KOPT-K1 (cell line): ENCODE measurements around the gene OR6X1.

Experiments used
- H3K27ac ChIP-seq: fragments of 200-600 bp; sonication (generic); 2 replicates; pipeline ENCODE4 v1.5.1; 2016; ENCODE audit warnings: antibody characterized with exemption, mild to moderate bottlenecking, low read depth, low read length; ENCODE audit not compliant: poor library complexity, severe bottlenecking
- H3K36me3 ChIP-seq: fragments of 200-600 bp; sonication (generic); 2 replicates; pipeline ENCODE4 v1.5.1; 2017; ENCODE audit warnings: antibody characterized with exemption, mild to moderate bottlenecking, low read length, moderate library complexity; ENCODE audit not compliant: insufficient read depth
- H3K9me3 ChIP-seq: fragments of 200-600 bp; sonication (generic); 2 replicates; pipeline ENCODE4 v1.5.1; 2017; ENCODE audit warnings: antibody characterized with exemption, low read length, mild to moderate bottlenecking; ENCODE audit not compliant: insufficient read depth, poor library complexity, severe bottlenecking

The OR6X1 gene

GRCh38 chr11:123754101-123754568 lies at the start of gene OR6X1:
OR6X1 (minus strand) TSS chr11:123754518; CDS start chr11:123754518, 0 bp downstream.
- H3K27ac ChIP-seq = no peak within 1 kb of the TSS
- H3K36me3 ChIP-seq = no peaks in the 10 kb centered on the region
- H3K9me3 ChIP-seq = no peaks in the 10 kb centered on the region

- H3K9me3 ChIP-seq = no peaks in the 10 kb centered on the region
- H3K27ac ChIP-seq = no peak overlapping the region
Observed at GRCh38 chr11:123801765-123802164, 47.4 kb upstream of the OR6X1 start.

GRCh38 chr11:123800036-123800435 lies 45.7 kb upstream of the OR6X1 start:
- H3K27ac ChIP-seq = no peak overlapping the region
- no peaks in the 10 kb centered on the region for H3K36me3 ChIP-seq
- H3K9me3 ChIP-seq = no peaks in the 10 kb centered on the region

More at GRCh38 chr11:123801765-123802164, 47.4 kb upstream of the OR6X1 start:
- no peaks in the 10 kb centered on the region for H3K36me3 ChIP-seq

- H3K36me3 ChIP-seq = no peaks in the 10 kb centered on the region
- no peaks in the 10 kb centered on the region for H3K9me3 ChIP-seq
- H3K27ac ChIP-seq = no peak overlapping the region
Observed at GRCh38 chr11:123799438-123799837, 45.1 kb upstream of the OR6X1 start.

- H3K9me3 ChIP-seq = no peaks in the 10 kb centered on the region
Observed at GRCh38 chr11:123798513-123799252, 44.4 kb upstream of the OR6X1 start.

GRCh38 chr11:123798079-123798478 lies 43.8 kb upstream of the OR6X1 start:
- Histone ChIP-seq H3K36me3 (no peaks in the 10 kb centered on the region), H3K27ac (no peak overlapping the region), H3K9me3 (no peaks in the 10 kb centered on the region)

More at GRCh38 chr11:123798513-123799252, 44.4 kb upstream of the OR6X1 start:
- no peaks in the 10 kb centered on the region for H3K36me3 ChIP-seq
- H3K27ac ChIP-seq = no peak overlapping the region

GRCh38 chr11:123797541-123797940 lies 43.2 kb upstream of the OR6X1 start:
- no peaks in the 10 kb centered on the region for H3K9me3 ChIP-seq
- H3K36me3 ChIP-seq = no peaks in the 10 kb centered on the region
- H3K27ac ChIP-seq = no peak overlapping the region

GRCh38 chr11:123797114-123797513 lies 42.8 kb upstream of the OR6X1 start:
- no peak overlapping the region for H3K27ac ChIP-seq
- H3K9me3 ChIP-seq = no peaks in the 10 kb centered on the region
- no peaks in the 10 kb centered on the region for H3K36me3 ChIP-seq

- no peak overlapping the region for H3K27ac ChIP-seq
- H3K9me3 ChIP-seq = no peaks in the 10 kb centered on the region
- no peaks in the 10 kb centered on the region for H3K36me3 ChIP-seq
Observed at GRCh38 chr11:123796226-123796625, 41.9 kb upstream of the OR6X1 start.

GRCh38 chr11:123783536-123783935 lies 29.2 kb upstream of the OR6X1 start:
- Histone ChIP-seq H3K27ac (no peak overlapping the region), H3K9me3 (no peaks in the 10 kb centered on the region), H3K36me3 (no peaks in the 10 kb centered on the region)

GRCh38 chr11:123778511-123778910 lies 24.2 kb upstream of the OR6X1 start:
- H3K27ac ChIP-seq = no peak overlapping the region
- no peaks in the 10 kb centered on the region for H3K9me3 ChIP-seq
- H3K36me3 ChIP-seq = no peaks in the 10 kb centered on the region

GRCh38 chr11:123775715-123776549 lies 21.6 kb upstream of the OR6X1 start:
- H3K36me3 ChIP-seq = no peaks in the 10 kb centered on the region
- no peaks in the 10 kb centered on the region for H3K9me3 ChIP-seq
- no peak overlapping the region for H3K27ac ChIP-seq

GRCh38 chr11:123775289-123775688 lies 21.0 kb upstream of the OR6X1 start:
- Histone ChIP-seq H3K9me3 (no peaks in the 10 kb centered on the region), H3K36me3 (no peaks in the 10 kb centered on the region), H3K27ac (no peak overlapping the region)

GRCh38 chr11:123773959-123774358 lies 19.6 kb upstream of the OR6X1 start:
- H3K27ac ChIP-seq = no peak overlapping the region

GRCh38 chr11:123773026-123773425 lies 18.7 kb upstream of the OR6X1 start:
- Histone ChIP-seq H3K36me3 (no peaks in the 10 kb centered on the region), H3K9me3 (no peaks in the 10 kb centered on the region), H3K27ac (no peak overlapping the region)

More at GRCh38 chr11:123773959-123774358, 19.6 kb upstream of the OR6X1 start:
- Histone ChIP-seq H3K9me3 (no peaks in the 10 kb centered on the region), H3K36me3 (no peaks in the 10 kb centered on the region)
